Frontal cortex (tissue), 4 donors: ENCODE measurements around the gene C17orf67. TPM values are rescaled to one million over a fixed set of nuclear protein-coding genes. Genes with fewer than 3 reads are reported as not detected.
"Not testable (repeated sequence)": the region's sequence is repeated elsewhere in the genome, so short reads cannot be mapped to it uniquely, and the experiment has no call there.

Source experiments
- DNase-seq, 2 donors: peaks; one replicate each; pipeline ENCODE4 v3.0.0; 2012; ENCODE audit warnings: low spot score in 2 of 2
- FAIRE-seq: peaks from 2 replicates; lab custom pipeline; 2012; peaks lifted over from hg19 to GRCh38; lab: Jason Lieb, UNC
- total RNA-seq: library from RNA; depleted of rRNA; stranded (reverse); fragments of >200 nt; gene quantifications from one replicate; pipeline ENCODE4 v1.2.3, GENCODE V29; 2014
- donor health status: control.
- donor health status: control.
- donor health status: control.

C17orf67 gene
- total RNA-seq, 1 donor from 2014 or later = 2.0 TPM

DNA sequence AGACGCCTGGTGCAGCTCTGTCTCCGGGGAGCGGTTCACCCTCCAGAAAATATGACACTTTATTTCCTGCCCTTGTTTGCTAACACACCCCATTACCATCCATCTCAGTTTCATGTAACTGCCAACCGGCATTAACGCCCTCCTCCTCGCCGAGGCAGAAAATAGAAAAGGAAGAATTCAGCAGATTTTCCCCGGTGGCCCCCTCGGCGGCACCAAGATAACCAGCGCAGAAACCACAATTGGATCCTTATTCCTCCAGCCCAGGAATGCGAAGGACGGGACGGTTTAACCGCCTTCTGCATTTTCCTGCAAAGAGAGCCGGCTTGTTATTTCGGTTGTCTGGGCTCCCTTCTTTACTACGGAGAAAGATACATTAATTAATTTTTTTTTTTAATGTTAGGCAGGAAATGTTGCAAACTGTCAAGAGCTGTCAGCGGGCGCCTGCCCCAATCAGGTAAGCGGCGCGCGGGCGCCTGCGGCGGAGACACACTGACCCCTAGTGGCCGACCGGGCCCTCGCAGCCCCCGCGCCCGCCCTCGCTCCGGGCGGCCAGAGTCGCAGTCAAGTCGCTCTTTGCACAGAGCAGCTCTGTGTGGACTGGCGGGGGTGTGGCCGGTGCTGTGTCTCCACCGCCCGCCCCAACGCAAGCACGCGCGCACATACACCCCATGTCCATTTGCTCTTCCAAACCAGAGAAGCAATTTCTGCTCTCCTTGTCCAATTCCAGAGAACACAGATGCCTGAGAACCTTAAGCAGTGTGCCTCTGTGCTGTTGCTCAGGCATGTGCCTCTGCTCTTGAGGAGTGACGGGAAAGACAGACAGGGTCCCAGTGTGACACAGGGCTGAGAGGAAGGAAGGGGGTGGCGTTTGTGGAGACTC is 53.6 kb downstream of the C17orf67 start:
- FAIRE-seq = no peak
- DNase-seq = peak; percentile 62 to 76

DNA sequence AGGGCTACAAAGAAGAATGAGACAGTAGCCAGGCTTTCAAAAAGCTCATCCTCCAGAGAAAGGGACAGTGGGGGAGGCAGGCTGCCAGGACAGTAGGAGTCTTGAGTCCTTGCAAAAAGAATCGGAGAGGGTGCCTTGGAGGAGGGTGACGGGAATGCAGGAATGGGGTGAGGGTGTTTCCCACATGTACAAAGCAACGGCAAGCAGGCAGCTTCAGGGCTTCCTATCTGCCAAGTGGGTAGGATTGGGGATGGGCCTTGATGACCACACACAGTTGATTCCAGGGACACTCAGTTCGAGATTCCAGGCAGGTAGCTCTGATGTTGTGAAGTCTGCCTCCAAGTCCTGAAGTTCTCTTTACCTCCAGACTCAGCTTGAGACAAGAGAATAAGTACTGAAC is 54.4 kb downstream of the C17orf67 start:
- DNase-seq (no peak), FAIRE-seq (no peak)

DNA sequence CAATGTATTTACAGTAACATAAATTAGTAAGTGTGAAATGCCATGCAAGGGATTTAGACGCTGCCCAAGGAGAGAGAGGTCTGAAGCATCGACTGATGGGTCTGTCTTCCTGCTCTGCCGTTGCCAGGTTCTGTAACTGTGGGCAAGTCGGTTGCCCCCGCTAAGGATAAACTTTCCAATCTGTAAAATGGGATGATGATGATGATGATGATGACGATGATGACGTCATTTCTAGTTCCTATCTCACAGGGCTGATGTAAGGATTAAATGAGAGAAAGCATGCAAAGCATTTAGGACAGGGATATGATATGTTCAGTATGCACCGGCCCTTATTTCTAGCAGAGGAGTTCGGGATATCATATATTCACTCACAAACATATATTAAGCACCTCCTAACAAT is 54.8 kb downstream of the C17orf67 start:
- FAIRE-seq = no peak
- DNase-seq = no peak

DNA sequence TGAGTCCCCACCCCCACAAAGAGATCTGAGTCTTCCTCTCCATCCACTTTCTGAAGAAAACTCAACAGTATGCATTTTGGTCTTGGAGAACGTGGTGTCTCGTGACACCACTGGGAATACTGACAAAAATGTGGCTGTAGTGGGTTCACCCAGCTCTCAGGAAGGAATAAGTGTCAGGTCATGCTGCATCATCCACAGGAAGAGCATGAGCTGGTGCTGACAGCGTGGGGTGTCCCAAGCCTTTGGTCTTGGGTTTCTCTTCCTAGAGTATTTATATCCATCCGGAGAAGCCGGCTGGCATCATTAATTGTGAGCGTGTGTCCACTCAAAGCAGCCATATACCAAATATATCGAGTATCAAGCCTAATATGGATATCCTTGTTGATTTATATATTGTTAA is 55.9 kb downstream of the C17orf67 start:
- DNase-seq = no peak
- no peak for FAIRE-seq

DNA sequence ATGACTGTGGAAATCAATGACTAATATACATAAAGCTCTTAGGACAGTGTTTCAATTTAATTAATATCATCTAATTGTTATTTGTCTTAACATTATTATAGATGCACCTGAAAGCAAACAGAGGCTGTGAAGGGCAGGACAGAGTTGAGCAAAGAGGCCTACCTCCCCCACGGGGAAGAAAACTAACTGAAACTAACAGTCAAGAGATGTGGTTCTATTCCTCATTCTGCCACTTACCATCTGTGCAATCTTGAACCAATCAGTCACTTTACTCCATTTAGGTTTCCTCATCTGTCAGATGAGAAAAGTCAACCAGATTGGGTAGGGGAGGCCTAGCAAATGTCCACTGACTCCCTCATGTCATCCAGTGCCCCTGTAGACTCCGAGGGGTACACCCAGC is 59.1 kb downstream of the C17orf67 start:
- DNase-seq (no peak), FAIRE-seq (no peak)

DNA sequence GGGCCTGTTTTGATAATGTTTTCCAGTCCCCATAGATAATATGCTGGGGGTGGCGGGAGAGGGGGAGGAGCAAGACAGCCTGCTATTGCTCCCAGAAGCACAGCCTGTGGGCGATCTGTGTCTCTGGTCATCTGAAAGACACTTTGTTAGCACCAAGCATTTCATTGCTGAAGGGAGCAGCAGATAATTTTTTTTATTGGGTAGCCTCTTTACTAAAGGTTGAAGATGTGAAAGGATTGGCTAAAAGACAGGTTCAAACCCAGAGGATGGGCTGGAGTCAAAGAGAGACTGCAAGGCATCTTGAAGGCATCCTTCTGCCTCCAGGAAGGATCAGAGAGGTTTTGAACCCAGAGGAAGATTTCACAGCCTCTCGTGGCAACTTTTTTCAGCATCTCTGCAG is 60.6 kb downstream of the C17orf67 start:
- FAIRE-seq (no peak), DNase-seq (no peak)

DNA sequence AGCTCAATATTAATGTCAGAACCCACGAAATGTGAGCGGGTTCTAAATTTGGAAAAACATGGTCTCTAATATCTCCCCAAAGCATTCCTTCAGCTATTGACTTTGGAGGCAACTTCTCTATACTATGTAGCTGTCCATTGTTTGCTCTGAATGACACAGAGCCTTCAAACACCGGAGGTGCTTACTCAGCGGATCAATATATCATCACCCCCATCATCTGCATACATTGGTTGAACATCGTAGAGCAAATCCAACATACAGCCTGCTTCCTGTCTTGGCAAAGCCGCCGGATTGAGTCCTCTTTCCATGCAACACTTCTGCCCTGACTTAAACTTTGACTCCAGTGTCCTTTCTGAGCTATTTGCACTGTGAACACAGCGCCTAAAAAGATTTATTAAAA is 61.3 kb downstream of the C17orf67 start:
- DNase-seq (no peak), FAIRE-seq (no peak)

DNA sequence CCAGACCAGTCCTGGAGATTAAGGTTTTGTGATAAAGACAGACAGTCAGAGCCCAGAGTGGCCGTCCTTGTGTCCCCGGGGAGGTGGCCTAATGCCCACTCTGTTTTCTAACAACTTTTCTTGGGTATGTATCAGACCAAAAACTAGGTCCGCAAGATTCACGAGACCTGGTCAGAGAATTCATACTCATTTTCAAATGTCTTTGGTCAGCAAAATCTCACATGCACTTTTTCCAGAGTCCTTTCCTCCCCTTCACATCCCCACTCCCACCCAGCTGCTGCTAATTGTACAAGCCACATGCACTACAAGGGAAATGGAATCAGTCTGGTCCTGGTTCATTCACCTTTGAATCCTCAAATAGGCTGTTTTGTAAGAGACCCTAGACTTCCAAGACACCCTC is 61.7 kb downstream of the C17orf67 start:
- FAIRE-seq (no peak), DNase-seq (no peak)

DNA sequence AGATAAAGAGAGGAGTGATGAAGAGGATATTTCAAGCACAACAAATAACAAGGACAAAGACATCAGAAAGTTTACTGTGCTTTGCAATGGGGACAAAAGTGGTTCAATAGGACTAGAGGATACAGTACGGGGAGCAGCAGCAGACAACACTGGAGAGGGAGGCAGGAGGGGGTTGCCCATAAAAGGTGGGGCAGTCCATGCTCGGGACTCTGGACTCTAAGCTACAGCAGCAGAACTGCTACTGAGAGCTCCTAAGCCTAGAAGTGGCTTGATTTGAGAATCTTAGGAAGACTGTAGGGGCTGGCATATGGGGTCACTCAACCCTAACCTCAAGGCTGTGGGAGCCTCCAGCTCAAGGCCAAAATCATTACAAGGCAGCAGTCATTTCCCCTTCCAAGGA is 62.2 kb downstream of the C17orf67 start:
- DNase-seq (no peak), FAIRE-seq (no peak)

DNA sequence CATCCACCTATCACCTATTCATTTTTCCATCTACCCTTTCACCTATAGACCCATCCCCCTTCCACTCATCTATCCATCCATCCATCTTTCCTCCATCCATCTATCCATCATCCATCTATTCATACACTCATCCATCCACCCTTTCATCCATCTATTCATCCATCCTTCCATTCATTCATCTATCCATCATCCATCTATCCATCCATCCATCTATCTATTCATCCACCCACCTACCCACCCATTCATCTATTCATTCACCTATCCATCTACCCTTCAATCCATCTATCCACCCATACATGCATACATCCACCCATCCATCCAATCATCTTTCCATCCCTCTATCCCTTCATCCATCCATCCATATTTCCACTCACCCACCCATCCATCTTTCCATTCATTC is 63.3 kb downstream of the C17orf67 start:
- FAIRE-seq (no peak), DNase-seq (no peak)

DNA sequence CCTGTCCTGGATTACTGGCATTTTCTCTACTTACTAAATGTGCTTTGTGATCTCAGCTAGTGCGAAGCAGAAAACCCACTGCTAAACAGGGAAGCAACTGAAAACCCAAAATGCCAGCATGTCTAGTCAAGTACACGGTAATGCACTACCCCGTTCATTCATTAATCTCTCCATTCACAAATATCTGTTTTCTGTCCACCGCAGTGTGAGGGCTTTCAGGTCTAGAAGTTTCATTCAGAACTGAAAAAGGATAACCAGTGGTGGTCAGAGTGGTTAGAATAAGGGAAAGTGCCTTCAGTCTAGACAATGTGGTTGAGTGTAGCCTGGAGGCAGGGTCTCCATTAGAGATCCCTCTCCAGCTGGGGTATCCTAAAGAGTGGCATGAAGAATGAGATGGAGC is 68.3 kb downstream of the C17orf67 start:
- FAIRE-seq = no peak
- no peak for DNase-seq

DNA sequence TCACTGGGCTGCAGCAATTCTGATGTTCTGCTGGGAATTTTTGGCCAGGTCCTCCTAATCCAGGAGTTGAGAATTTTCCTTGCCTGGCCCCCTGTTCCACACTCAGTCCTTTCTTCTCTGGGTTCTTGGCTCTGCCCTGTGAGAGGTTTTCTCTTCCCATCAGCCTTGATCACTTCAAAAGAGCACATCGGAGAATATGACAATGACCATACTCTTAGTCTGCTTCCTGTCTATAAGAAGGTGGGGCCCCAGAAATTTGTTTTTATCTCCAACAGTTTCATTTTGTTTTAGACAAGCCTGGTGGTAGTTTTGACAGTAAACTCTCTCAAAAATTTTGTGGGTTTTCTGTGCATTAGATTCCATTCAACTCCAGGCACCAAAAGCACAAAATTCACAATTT is 70.7 kb downstream of the C17orf67 start:
- no peak for DNase-seq
- FAIRE-seq = no peak

DNA sequence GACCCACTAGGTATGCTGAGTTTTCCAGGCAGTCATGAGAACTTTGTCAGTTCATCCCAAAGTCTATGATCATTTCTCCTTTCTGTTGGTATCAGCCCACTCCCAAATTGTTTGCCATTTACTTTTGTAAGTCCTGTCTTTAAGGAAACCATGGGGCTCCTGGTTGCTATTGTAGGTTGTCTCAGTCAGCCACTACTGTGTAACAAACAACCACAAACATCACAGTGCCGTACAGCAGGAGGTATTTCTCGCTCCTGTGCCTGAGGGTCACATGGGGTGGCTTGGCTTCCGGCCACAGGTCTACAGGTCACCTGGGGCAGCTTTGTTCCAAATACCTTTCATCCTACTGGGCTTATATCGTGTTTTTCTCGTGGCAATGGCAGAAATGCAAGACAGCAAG is 71.6 kb downstream of the C17orf67 start:
- DNase-seq (no peak), FAIRE-seq (no peak)

DNA sequence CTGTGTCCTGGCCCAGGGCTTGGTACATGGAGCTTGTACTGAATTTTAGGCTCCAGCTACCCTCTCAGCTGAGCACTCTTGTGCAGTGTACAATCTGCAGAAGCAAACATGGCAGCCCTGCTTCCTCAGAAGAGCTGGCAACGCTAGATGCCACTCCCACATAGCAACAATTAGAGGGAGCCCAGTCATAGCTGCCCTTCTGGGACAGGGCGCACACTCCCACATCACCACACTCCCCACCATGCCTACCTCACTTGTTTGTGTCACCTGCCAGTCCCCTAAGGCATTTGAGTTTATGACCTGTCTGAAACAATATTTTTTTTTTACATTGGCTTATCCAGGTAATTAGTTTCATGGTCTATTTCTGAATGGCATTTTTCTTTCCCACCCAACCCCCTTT is 72.3 kb downstream of the C17orf67 start:
- no peak for FAIRE-seq
- no peak for DNase-seq

DNA sequence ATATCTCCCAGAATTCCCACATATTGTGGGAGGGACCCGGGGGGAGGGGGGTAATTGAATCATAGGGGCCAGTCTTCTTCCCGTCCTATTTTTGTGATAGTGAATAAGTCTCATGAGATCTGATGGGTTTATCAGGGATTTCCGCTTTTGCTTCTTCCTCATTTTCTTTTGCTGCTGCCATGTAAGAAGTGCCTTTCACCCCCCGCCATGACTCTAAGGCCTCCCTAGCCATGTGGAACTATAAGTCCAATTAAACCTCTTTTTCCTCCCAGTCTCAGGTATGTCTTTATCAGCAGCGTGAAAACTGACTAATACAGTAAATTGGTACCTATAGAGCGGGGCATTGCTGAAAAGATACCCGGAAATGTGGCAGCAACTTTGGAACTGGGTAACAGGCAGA is 76.1 kb downstream of the C17orf67 start:
- FAIRE-seq = not testable (repeated sequence)

DNA sequence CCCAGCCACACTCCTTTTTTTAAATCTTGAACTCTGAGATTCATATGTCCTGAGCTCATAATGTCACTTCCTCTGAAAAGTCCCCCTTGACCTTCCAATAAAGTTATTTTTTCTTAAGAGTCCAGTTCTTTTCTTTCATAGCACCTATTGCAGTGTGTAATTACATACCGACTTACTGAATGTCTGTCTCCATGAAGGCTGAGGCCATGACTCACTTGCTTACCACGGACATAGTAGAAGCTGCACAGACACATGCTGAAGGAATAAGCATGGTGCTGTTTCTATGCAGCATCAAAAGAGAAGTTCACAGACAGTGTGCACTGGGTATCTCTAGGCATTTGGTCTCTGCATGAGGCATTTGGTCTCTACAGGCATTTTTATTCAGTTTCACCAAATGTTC is 77.2 kb downstream of the C17orf67 start:
- no peak for FAIRE-seq
- DNase-seq = no peak

More for the DNA sequence above, 76.1 kb downstream of the C17orf67 start:
- not testable (repeated sequence) for DNase-seq

DNA sequence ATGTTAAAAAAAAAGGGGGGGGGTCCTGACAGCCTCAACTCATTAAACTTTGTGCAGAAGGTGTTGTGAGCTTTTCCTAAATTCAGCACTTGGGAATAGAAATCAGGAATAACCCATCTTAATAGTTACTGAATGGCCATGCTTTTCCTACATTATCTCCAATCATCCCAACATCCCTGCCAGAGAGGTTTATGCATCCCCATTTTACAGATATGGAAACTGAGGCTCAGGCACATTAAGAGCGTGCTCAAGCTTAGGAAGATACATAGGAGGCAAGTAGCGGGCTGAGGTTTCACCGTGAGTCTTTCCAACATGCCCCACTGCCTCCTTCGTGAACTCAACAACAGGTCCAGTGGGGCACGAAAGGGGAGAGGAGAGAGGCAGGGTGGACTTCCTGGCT is 78.4 kb downstream of the C17orf67 start:
- DNase-seq (no peak), FAIRE-seq (no peak)

DNA sequence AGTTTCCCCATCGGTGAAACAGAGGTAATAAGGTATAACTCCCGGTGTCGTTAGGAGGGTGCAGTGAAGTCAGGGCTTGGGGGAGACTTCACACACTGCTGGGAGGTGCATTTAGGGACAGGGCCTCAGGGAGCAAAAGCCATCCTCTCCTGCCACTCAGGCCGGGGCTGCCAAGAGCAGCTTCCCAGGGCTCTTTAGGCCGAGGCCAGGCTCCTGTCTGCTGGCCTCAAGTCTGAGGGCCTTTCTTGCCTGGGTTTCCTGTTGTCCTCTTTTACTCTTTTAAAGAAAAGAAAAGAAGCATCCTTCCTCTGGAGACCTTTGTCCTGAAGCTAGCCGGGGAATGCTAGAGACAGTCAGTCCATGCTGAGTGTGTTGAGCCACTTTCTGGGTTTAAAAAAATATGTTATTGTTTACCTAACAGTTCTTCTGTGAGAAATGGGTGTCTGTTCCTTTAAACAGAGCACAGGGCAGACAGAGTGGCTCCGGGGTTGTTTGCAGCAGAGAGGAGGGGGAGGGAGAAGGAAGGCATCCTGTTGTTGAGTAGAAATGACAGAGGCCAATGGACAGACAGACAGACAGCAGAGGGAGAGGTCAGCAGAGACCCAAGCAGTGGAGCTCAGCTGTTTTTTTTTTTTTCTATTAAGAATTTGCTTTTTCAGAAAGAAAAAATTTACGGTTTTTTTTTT is 79.1 kb downstream of the C17orf67 start:
- FAIRE-seq (no peak), DNase-seq (no peak)

DNA sequence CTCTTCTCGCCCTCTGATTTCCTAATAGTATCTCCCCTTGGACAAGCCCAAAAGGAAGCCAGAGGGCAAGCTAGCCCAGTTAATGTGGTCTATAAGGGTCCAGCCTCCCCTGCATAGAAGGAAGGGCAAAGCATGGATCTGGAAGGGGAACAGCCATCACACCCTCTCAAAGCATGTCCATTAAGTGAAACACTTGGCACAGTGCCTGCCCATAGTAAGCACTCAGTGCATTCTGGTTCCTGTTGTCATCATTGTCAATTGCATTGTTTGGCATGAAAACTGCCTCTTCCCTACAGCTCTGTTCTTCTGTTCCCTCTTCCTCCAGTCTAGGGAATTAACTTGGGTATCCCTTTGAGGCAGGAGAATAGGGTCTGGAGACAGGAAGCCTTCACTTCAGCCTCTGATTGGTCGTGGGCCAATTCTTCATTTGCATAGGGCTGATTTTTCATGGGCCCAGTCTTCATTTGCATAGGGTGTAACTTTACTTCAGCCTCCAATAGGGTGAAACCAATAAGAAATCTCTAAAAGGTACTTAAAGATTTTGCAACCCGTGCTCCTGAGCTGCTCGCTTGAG is 81.4 kb downstream of the C17orf67 start:
- FAIRE-seq (no peak), DNase-seq (no peak)

DNA sequence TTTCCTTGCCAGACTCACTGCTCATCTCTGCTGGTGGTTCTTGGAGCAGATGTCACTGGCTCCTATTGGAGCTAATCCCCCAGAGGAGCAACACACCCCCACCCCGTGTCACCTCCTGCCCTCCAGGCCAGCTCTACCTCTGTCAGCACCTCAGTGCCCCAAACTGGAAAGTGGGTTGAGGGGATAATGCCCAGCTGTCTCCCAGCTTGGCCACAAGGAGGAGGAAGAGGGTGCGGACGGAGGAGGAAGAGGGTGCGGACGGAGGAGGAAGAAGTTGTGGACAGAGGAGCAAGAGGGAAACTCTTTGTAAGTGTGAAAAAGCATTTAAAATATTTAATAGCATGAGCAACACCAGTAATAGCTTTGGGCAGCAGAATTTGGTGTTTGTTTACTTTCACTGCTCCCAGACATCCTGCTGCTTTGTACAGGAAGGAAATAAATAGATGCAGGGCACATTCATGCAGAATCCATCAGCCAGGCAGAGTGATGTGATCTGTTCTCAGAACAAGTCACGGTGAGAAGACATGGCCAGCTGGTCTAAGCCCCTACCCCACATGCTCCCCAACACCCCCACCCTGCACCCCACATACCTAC is 82.5 kb downstream of the C17orf67 start:
- DNase-seq = no peak
- FAIRE-seq = no peak

DNA sequence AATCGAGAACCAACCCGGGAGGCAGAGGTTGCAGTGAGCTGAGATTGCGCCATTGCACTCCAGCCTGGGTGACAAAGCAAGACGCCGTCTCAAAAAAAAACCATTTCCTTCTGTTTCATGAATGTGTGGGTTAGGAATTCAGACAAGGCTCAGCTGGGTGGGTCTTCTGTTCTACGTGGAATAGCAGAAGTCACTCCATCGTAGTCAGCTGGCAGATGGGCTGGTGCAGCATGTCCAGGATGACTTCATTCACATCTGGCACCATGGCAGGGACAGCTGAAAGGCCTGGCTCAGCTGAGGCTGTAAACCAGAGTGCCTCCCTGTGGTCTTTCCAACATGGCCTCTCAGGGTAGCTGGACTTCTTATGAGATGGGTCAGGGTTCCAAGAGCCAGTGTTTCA is 89.0 kb downstream of the C17orf67 start:
- no peak for FAIRE-seq
- DNase-seq = no peak
